NCI-H2107 (cell line): Measurements from ENCODE around the gene RFX1.

Experiments
- DNase-seq: peaks from one replicate; lab custom pipeline; 2025; lab: John Stamatoyannopoulos, UW

Gene RFX1

DNA sequence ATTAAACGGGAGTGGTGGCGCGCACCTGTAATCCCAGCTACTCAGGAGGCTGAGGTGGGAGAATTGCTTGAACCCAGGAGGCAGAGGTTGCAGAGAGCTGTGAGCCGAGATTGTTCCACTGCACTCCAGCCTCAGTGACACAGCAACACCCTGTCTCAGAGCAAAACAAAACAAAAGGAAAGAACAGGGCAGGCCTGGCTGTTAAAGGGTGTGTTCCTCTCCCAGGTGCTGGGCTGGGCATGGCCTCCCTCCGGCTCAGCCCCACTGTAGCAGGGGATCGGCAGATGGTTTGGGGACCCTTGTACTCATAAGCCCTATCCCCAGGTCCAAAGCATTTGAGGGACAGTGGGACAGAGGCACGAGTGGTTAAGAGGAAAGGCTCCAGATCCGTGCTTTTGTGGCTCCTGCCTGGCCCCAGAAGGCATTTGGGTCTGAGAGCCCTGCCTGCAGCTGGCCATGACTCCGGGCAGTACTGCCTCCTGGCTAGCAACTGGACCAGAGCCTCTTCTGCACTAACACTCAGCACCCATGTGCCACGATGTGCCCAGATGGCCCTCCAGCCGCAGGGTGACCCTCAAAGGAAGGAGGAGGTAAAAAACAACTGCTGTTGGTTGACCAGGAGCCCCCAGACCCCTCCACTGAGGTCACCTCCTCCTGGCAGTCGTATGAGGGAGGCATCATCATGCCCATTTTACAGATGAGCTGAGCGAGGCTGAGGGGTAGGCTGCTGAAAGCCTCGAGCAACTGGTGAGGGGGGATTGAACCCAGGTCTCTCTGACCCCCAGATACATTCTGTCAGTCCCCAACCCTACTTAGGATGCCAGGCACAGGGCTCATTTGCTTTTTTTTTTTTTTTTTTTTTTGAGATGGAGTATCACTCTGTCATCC is 10.0 kb downstream of the RFX1 start:
- no peak for DNase-seq

DNA sequence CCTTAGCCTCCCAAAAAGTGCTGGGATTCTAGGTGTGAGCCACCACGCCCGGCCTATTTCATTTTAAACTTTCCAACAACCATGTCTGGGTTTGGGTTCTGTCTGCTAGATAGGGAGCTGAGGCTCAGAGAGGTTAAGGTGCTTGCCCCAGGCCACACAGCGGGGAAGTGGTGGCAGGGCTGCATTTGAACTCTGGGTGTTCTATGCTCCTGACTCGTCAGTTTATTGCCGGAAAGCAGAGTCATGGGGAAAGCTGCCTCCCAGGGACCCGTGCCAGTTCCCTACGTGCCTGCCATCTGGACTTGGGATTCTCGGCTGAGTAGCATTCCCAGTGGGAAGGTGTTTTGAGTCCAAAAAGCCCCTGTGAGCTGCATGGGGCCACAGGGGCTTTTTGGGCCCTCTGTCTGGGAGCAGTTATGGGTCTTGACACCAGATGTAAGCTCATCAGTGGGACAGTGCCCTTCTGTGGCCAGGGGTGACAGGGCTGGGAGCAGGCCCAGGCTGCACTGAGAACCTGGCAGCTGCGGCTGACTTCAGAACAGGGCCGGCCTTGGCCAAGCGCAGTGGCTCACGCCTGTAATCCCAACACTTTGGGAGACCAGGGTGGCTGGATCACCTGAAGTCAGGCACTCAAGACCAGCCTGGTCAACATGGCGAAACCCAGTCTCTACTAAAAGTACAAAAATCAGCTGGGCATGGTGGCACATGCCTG is 10.9 kb downstream of the RFX1 start:
- DNase-seq, result no peak

DNA sequence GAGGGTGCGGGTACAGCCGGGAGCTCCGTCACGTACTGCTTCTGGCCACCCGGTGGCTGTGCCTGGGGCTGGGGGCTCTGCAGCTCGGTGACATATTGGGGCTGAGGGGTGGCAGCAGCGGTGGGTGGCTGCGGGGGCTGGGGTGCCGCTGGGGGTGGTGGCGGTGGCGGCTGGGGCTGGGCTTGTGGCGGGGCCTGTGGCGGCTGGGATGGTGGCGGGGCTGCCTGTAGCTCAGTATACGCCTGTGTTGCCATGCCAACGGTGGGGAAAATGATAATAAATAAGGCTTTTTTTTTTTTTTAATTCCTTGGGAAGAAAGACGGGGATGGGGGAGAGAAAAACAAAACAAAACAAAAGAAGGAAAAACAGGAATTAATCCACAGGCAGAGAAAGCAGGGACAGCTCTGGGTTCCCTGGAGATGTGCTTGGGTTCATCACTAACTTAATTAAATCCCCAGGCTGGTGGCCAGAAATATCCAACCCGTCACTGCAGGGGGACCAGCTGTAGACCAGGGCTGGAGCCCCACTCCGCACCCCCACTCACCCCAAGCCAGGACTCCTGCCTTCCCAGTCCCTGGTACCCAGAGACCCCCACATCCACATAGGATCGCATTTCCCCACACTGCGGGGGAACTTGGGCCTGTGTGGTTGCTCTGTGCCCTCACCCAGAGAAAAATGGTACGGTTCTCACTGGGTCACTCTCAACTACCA is 12.4 kb downstream of the RFX1 start:
- no peak for DNase-seq

DNA sequence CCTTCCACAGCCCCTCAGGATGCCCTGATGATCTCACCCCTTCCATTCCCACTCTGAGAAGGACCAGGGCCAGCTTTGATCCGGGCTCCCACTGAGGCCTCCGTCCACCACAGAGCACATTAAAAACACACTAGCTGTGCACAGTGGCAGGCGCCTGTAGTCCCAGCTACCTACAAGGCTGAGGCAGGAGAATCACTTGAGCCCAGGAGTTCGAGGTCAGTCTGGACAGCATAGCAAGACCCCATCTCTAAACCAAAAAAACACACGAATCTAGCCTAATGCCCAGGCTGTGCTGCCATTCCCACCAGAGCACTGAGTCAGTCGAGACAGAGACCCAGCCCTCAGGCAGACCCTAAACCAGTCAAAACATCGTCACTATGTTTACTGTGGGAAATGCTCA is 14.1 kb downstream of the RFX1 start:
- DNase-seq, result no peak

DNA sequence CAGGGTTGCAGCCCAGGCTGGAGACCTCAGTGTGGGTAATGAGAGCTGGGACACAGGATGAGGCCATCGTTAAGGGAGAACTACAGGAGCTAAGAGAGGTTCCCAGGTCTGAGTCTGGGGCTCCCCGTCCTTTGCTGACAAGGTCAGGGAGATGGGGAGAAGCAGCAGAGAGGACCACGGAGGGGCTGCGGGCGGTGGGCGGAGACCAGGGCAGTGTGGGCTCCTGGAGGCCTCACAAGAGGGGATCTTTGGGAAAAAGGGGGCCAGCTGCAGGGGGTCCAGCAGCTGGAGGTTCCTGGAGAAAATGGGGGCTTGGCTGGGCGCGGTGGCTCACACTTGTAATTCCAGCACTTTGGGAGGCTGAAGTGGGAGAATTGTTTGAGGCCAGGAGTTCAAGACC is 16.0 kb downstream of the RFX1 start:
- DNase-seq, result no peak

DNA sequence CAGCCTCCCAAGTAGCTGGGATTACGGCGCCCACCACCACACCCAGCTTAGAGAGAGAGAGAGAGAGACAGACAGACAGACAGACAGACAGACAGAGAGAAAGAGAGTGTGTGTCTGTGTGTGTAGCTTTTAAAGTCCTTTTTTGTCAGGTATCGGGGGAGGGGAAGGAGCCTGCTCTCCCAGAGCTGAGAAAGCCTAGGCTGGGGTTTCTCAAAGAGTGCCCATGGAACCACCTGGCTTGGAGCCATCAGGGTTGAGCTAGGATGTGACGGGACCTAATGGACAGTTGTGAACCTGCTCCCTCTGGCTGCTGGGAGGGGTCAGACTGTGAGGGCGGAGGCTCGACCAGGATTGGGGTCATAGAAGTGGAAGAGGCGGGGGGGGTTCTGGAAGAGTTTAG is 16.6 kb downstream of the RFX1 start:
- no peak for DNase-seq

DNA sequence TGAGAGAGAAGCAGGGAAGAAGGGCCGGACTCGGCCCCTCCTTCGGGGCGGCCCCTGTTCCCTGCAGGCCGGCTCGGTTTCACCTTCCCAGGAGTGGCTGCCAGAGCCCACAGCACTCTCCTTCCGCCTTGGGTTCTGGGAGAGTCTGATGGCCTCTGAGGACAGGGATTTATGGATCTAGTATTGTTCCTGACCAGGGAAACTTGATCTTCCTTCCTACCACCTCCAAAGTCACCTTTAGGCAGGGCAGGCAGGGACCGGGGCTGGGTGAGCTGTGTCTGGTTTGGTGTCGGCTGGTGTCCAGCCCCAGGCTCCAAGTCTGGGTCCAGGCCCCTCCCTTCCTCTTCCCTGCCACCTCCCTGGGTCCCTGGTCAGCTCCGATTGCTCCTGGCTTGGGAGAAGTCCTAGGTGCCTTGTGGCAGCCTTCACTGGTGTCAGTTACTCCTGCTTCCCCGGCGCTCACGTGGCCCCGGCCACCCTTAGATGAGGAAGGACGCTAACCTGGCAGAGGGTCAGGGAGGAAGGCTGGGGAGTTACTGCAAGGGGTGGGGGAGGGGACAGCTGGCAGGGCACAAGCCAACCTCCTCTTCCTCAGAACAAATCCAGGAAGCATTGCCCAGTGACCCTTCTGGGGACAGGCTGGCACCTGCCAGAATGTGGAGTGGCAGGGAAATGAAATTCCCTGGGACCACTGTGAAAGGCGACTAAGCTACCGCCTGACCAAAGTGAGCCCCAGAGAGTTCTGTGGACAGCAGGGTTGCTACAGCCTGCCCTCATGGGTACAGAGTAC is 18.8 kb downstream of the RFX1 start:
- DNase-seq, result no peak

DNA sequence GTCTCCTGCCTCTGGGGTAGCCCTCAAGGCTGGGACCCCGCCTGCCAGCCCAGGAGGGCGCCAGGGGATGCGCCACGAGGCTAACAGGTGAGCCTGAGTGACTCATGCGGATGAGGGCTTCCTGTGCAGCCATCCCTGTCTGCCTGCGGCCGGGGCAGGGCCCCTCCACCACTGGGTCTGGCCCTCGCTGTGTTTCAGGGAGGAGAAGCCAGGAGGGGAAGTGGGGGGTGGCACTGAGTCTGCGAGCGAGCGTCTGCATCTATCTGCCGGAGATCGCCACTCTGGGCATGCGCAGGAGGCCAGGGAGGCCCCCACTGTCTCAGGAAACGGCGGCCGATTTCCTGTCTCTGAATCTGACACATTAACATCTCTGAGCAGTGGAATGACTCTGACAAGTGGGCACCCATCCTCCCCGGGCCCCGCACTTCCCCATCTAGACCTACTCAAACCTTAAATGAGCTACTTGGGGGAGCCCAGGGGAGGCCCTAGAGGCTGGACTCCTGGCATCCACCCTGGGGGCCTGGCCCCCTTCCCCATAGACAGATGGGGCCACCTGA is 19.7 kb downstream of the RFX1 start:
- peak; percentile 69 for DNase-seq

DNA sequence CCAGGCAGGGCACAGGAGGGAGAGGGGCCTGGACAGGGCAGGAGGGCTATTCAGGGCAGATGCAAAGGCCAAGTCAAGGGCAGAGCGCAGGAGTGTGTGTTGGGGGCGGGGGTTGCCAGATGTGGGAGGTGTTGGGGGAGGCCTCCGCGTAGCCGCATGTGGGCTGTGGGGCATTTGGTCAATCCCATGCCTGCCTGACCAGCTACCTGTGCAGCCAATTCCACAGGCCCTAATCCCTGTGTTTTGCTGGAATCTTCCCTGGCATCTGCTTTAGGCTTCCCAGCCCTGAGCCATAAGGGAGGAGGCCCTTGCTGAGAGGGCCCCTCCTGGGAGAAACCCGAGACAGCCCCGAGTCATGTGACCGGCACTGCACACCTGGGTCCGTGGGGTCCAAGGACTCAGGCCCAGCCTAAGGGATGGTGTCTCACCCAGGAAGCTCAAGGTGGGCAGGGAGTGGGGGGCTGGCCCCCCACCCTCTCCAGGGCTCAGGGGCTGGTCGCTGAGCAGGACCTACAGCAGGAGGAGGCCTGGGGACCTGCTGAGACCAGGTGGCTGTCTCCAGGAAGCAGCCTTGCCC is 20.3 kb downstream of the RFX1 start:
- peak; percentile 44 for DNase-seq

DNA sequence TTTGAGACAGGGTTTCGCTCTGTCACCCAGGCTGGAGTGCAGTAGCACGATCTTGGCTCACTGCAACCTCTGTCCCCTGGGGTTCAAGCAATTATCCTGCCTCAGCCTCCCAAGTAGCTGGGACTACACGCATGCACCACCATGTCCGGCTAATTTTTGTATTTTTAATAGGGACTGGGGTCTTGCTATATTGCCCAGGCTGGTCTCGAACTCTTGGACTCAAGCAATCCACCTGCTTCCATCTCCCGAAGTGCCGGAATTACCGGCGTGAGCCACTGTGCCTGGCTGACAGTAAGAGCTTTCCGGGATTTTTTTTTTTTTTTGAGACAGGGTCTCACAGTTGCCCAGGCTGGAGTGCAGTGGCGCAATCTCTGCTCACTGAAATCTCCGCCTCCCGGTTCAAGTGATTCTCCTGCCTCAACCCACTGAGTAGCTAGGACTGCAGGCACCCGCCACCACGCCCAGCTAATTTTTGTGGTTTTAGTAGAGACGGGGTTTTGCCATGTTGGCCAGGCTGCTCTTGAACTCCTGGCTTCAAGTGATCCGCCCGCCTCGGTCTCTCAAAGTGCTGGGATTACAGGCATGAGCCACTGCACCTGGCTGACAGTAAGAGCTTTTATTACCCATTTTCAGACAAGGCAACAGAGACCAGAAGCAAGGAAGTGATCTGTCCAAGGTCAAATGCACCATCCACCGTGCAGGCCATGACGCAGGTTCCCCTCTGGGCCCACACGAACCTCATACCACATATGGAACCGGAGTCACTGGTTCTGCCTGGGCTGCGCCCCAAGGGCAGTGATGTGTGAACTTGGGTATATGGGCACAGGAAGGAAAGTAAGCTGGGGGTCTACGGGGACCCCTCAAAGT is 21.0 kb downstream of the RFX1 start:
- DNase-seq, result no peak

DNA sequence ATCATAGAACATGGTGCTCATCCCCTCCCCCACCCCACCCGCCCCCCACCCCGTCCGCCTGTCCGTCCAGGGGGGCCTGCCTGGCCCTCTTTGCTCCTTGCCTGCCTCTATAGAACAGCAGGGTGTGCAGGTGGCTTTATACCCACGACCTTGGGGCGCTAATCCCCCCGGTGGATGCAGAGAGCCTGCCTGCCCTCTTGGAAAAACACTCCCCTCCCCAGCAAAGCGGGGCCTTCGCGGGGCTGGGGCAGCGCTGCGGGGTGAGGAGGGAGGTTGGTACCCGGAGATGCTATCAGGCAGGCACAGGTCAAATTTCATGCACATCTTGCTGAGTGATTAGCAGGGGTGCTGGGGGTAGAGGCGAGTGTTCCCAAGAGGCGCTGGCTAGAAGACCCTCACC is 21.9 kb downstream of the RFX1 start:
- no peak for DNase-seq

DNA sequence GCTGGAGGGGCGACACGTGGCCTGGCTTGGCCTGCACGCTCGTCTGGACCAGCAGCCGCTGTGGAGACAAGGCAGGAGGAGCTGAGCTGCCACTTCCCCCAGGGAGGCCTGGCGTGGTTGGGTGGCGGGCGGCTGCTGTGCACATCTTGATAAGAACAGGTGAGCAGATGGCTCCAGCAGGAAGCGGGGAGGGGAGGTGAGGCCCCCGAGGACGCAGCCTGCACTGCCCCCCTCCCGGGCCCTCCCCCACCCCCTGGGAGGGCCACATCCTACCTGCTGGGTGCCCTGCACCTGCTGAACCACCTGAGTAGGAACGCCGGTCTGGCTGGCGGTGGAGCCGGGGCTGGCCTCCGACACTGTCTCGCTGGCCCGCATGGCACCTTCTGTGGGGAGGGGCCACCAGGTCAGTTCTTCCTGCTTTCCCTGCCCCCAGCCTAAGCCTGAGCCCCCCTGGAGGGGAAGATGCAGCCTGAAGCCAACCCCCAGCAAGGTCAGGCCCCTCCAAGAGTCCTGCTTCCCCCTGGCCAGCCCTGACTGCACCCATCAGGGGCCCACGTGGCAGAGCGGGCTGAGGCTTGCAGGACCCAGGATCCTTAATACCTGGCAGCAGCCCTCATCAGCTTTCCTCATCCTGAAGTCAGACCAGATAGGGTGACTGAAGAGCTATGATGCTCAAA is 22.8 kb downstream of the RFX1 start:
- no peak for DNase-seq

DNA sequence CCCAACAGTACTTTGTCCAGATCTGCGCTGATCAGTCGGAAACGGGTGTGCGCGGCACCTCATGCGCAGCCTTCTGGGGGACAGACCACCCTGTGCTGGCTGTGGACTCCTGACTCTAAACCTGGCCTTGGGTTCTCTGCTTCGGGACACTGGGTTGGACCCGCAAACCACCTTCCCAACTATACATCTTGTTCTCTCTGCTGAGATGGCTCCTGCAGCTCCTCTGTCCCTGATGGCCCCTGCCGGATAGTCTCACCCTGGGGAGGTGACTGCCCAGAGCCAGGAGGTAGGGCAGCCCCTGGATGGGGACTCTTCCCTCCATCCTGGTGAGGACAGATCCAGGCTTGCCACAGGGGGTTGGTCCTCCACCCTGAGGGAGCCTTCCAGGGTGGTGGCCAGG is 23.3 kb downstream of the RFX1 start:
- DNase-seq, result no peak

DNA sequence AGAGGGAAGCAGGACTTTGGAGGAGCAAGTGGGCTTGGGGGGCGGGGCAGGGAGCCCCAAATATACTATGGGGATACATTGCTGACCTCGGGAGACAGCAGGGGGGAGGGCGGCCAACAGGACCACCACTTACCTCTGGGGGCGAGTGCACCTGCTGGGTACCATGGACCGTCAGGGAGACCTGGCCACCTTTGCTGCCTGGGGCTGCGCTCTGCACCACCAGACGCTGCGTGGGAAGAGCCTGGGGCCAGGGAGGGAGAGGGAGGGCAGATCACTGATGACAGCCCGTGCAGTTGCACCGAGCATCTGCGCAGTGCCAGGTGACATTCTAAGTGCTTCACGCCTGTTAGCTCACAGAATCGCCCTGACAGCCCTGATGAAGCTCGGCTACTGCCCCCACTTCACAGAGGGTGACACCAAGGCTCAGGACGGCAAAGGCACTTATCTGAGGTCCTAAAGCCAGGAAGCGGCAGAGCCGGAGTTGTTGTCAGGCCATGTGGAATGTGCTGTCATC is 24.1 kb downstream of the RFX1 start:
- no peak for DNase-seq

DNA sequence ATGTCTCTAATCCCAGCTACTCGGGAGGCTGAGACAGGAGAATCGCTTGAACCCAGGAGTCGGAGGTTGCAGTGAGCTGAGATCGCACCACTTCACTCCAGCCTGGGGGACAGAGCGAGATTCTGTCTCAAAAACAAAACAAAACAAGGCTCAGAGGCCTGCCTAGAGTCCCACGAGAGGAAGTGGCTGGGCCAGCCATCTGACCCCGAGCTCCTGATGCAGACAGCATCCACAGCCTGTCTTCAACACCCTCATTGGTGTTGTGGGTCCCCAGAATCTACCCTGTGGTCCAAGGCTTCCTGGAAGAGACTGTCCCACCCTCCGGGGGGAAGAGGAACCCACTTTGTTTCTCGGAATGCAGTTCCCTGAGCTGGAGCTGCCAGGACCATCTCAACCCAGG is 24.7 kb downstream of the RFX1 start:
- DNase-seq, result no peak

DNA sequence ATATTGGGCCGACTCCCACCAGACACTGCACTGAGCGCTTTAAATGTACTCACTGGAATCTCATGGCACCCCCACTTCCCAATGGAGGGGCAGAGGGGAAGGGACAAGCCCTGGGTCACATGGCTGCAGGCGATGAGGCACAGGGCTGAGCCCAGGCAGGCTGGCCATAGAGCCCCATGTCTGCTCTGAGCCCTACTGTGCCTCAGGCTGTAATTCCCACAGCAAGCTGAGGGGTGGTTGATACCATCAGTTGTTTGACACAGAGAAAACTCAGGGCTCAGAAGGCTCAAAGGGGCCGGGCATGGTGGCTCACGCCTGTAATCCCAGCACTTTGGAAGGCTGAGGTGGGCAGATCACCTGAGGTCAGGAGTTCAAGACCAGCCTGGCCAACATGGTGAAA is 25.1 kb downstream of the RFX1 start:
- DNase-seq, result no peak

DNA sequence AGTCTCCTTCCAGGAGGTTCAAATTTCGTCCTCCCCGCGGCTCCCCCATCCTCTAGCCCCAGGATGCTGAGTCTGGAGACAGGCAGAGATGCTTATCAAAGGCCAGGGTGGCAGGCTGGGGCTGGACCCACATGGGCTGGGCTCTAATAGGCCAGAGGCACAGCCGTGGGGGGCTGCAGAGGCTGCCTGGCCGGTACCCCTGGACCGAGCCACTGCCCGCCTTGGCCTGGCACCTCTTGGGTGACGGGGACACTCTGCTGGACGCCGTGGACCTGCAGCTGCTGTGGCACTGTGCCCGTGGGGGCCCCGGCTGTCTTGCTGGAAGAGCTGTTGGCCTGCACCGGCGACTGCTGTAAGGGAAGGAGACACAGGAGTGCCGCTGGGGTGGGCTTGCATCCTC is 25.8 kb downstream of the RFX1 start:
- no peak for DNase-seq

DNA sequence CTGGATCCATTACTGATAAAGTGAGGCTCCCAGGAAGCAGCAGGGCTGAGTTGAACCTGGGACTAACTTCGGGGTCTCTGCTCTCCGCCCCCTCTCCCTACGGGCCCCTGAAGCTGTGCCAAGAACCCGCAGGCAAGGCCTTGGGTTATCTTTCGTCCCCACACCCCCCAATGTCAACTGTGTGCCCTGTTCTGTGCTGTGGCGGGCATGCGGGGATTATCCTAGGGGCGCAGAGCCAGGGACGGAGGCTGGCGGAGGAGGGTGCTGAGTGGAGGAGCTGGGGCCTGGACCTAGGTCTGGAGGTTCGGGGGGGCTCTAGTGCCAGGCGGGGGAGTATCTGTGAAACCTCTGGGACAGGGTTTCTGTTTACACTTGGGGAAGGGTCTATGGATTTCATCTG is 26.4 kb downstream of the RFX1 start:
- DNase-seq, result no peak

DNA sequence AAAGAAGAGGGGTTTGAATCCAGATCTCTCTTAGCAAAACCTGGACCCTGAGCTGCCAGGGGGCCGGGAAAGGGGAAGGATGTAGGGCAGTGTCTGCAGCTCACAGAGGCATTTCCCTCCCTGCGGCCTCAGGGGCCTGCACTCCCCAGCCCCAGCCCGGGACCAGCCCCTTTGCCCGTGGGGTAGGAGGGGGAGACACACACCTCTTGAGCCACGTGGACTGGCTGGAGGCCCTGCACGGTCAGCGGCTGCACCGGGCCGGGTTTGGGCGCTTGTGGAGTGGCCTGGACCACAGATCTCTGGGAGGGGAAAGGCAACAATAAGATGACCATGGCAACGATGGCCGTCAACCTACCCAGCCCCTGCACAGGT is 26.9 kb downstream of the RFX1 start:
- DNase-seq, result no peak
